Activated naive CD8-positive, alpha-beta T cell treated with anti-CD3 and anti-CD28 coated beads, Interleukin-2, amount 10 ng/mL, durations not matched to agents 7 days and 5 days (primary cell): ENCODE measurements around the gene CPNE6. TPM values are rescaled to one million over a fixed set of nuclear protein-coding genes. Genes with fewer than 3 reads are reported as not detected.

Source experiments
- ATAC-seq: fragments of 150-1000 bp; cut with Tn5 transposase; one replicate; pipeline ENCODE4 v1.10.0; 2021; ENCODE audit warnings: low read depth, moderate library complexity
- POLR2A ChIA-PET: fragments of 350-600 bp; sonication (Branson Sonifier 250); formaldehyde crosslinking; loops from one replicate; lab custom pipeline; 2021; ENCODE audit warnings: antibody characterized with exemption; lab: Charles Lee
- DNase-seq: peaks from one replicate; pipeline ENCODE4 v3.0.0; 2021
- H3K27ac Mint-ChIP-seq: one replicate; pipeline ENCODE4 v1.8.0; 2022; ENCODE audit warnings: mild to moderate bottlenecking, mixed read lengths
- H3K27me3 Mint-ChIP-seq: one replicate; pipeline ENCODE4 v1.8.0; 2022; ENCODE audit warnings: mild to moderate bottlenecking, moderate library complexity, mixed read lengths
- H3K36me3 Mint-ChIP-seq: one replicate; pipeline ENCODE4 v1.8.0; 2021; ENCODE audit warnings: mild to moderate bottlenecking, mixed read lengths
- H3K4me1 Mint-ChIP-seq: one replicate; pipeline ENCODE4 v1.8.0; 2021; ENCODE audit warnings: mixed read lengths
- H3K4me3 Mint-ChIP-seq: one replicate; pipeline ENCODE4 v1.8.0; 2022; ENCODE audit warnings: mild to moderate bottlenecking, moderate library complexity, mixed read lengths
- H3K9me3 Mint-ChIP-seq: one replicate; pipeline ENCODE4 v1.8.0; 2021; ENCODE audit warnings: mixed read lengths
- total RNA-seq, 2 experiments: library from RNA; stranded (reverse); gene quantifications; one replicate each; pipeline ENCODE4 v1.2.3, GENCODE V29; 2021

Gene CPNE6
- total RNA-seq, 2 experiments from 2014 or later: 0.14 TPM; not detected in 1

DNA sequence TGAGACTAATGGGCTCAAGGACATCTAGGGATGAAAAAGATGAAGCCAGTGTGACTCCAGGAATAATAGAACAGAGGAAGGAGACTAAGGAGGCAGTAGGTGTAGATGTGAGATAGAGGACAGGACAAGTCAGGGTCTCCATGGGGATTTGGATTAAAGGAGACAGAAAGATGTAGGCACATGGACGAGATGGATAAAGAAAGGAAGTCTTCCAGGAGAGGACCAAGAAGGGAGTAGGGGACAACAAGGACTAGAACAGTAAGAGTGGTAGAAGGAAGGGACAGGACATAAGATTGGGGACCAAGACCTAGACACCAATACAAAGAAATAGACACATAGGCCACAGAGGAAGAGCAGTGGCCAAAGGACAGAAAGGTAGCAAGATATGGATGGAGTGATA is 15.6 kb downstream of the CPNE6 start:
- POLR2A ChIA-PET: interaction anchor here (2.3 kb wide), 1 partner anchor 27 kb away, joined by 6 read pairs; the partner anchor contains the start of gene DCAF11
- Mint-ChIP-seq H3K27ac (peak overlapping the region; percentile 37), H3K27me3 (no peaks in the 10 kb centered on the region), H3K36me3 (no peaks in the 10 kb centered on the region), H3K4me1 (peaks cover 10% of the 10 kb centered on the region), H3K9me3 (no peaks in the 10 kb centered on the region), H3K4me3 (no peak overlapping the region)
- no peak for ATAC-seq
- no peak for DNase-seq

- Mint-ChIP-seq H3K27me3 (no peaks in the 10 kb centered on the region), H3K9me3 (no peaks in the 10 kb centered on the region), H3K27ac (no peak overlapping the region), H3K4me1 (peaks cover 14% of the 10 kb centered on the region), H3K4me3 (no peak overlapping the region), H3K36me3 (peaks cover 2% of the 10 kb centered on the region)
- no peak for DNase-seq
- no peak for ATAC-seq
- POLR2A ChIA-PET: interaction anchor here (1.2 kb wide), 1 partner anchor 26 kb away, joined by 4 read pairs; the partner anchor contains the start of genes DCAF11 and NRL
Observed at GRCh38 chr14:24088095-24088494, 16.7 kb downstream of the CPNE6 start.

DNA sequence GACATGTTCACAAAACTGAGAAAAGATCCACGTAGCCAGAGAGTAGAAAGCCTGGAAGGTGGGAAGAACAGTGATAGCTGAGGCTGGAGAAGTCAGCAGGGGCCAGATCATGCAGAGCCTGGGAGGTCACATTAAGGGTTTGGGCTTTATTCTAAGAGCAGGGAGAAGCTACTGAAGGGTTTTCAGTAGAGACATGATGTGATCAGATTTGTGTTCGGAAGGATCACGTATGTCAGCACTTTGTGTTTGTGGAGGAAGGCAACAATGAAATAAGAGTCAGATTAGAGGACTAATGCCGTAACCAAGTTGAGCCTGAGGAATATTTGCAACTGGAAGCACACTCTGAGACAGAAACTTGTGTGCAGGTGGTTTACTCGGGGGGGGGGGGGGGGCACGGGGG is 18.5 kb downstream of the CPNE6 start:
- Mint-ChIP-seq H3K27ac (no peak overlapping the region), H3K27me3 (no peaks in the 10 kb centered on the region), H3K4me1 (peaks cover 22% of the 10 kb centered on the region), H3K4me3 (no peak overlapping the region), H3K9me3 (no peaks in the 10 kb centered on the region), H3K36me3 (peaks cover 5% of the 10 kb centered on the region)
- POLR2A ChIA-PET: interaction anchor here (0.9 to 7.5 kb wide), 6 partner anchors 9 to 101 kb away, joined by 3 to 116 read pairs (median 6); partner anchors contain the start of genes DHRS4L2 and IRF9
- DNase-seq: no peak
- no peak for ATAC-seq

GRCh38 chr14:24092110-24092504 is 20.7 kb downstream of the CPNE6 start:
- DNase-seq (no peak), ATAC-seq (no peak)
- Mint-ChIP-seq H3K4me3 (no peak overlapping the region), H3K27ac (peak overlapping the region; percentile 97), H3K27me3 (no peaks in the 10 kb centered on the region), H3K9me3 (no peaks in the 10 kb centered on the region), H3K36me3 (peaks cover 20% of the 10 kb centered on the region), H3K4me1 (peaks cover 30% of the 10 kb centered on the region)
- POLR2A ChIA-PET: interaction anchor here (1.5 to 7.5 kb wide), 9 partner anchors 11 to 70 kb away, joined by 4 to 116 read pairs (median 13); partner anchors contain the start of genes DCAF11, EMC9, IRF9 and NRL

DNA sequence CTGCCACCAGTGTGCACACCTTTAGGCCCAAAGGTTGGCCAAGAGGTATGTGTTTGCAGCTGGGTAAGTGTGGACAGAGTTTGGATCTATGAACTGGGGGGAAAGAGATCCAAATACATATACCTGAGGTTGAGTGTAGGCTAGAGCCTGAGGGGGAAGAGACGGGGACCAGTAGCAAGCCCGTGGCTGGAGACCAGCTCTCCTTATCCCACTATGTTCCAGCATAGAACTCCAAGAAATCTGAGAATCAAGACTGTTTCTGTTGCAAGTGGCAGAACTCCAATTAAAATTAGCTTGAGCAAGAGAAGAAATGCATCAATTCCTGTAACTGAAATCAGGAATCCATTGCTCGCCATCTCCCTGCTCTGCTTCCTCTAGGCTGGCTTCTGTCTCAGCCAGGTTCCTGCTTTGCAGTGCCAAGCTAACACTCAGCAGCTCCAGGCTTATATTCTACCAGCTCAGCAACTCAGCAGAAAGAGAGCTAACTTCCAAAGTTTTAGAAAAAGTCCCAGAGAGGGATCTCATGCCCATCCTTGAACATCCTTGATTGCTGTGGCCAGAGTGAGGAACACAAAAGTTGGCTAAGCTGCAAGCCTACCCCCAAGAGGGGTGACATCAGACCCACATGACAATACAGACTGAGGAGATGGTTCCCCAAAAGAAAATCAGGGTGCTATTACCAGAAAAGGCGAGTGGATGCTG is 21.3 kb downstream of the CPNE6 start:
- ATAC-seq (no peak), DNase-seq (no peak)
- Mint-ChIP-seq H3K36me3 (peaks cover 20% of the 10 kb centered on the region), H3K9me3 (no peaks in the 10 kb centered on the region), H3K4me1 (peaks cover 29% of the 10 kb centered on the region), H3K27me3 (no peaks in the 10 kb centered on the region), H3K27ac (peak overlapping the region; percentile 97), H3K4me3 (peak overlapping the region; percentile 95)
- POLR2A ChIA-PET: interaction anchor here (1.4 to 7.5 kb wide), 10 partner anchors 10 to 149 kb away, joined by 3 to 116 read pairs (median 10); partner anchors contain the start of genes CARMIL3, DCAF11, EMC9 and IRF9

DNA sequence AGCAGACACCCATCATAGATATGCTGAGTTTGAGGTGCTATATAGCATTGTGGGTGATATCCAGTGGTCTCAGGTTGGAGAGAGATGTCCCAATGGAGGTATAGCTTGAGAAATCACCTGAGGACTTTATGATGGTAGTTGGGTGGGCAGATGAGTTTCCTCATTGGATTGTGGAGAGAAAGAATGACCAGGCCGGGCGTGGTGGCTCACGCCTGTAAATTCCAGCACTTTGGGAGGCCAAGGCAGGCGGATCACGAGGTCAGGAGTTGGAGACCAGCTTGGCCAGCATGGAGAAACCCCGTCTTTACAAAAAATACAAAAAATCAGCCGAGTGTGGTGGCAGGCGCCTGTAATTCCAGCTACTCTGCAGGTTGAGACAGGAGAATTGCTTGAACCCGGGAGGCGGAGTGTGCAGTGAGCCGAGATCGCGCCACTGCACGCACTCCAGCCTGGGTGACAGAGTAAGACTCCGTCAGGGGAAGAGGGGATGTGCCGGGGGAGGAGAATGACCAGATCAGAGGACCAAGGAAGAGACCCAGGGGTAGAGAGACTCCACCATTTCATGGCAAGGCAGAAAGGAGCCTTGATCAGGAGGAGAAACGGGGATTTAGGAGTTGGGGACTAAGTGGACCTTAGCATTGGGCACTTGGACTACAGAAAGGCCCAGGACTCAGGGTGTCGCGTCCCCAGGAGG is 22.0 kb downstream of the CPNE6 start:
- Mint-ChIP-seq H3K36me3 (peaks cover 20% of the 10 kb centered on the region), H3K27me3 (no peaks in the 10 kb centered on the region), H3K27ac (peak overlapping the region; percentile 97), H3K9me3 (no peaks in the 10 kb centered on the region), H3K4me1 (peaks cover 29% of the 10 kb centered on the region), H3K4me3 (peak overlapping the region; percentile 95)
- DNase-seq: no peak
- ATAC-seq: no peak
- POLR2A ChIA-PET: interaction anchor here (0.6 to 7.5 kb wide), 15 partner anchors 9 to 149 kb away, joined by 3 to 116 read pairs (median 6); partner anchors contain the start of genes CARMIL3, DCAF11, EMC9 and IRF9

DNA sequence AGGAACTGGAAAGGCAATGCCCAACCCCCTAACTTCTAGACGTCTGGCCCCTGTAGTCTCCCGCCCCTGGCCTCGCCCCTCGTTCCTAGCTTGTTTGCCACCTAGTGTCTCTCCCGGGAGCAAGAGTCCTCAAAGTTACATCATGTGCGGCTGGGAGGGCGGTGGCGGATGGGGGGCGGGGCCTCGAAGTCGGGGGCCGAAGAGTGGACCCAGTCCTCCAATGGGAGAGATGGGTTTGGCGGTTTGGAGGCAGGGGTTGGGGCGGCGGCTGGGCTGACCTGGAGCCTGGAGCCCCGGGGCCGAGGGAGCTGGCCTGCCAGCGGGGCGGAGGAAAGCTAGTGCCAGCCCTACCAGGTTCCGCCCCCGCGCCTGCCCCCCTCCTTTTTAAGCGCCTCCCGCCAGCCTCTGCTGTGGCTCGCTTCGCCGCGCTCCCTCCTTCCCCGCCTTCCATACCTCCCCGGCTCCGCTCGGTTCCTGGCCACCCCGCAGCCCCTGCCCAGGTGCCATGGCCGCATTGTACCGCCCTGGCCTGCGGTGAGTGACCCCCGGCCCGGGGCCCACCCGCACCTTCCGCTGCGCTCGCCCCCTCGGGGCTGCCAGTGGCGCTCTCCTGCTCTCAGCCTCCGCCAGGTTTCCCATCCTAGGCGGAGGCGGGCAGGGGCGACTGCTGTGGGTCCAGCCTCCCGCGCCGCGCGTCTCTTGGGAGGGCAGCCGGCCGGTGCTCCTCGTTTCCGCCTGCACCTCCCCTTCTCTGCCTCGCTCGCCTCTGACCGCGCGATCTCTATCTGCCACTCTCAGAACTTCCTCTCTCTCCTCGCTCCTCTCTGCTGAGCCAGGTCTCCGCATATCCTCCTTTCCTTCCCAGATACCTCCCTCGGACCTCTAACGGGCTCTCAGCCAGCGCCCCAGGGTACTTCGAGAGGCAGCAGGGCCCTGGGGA is 22.8 kb downstream of the CPNE6 start, which contains the start of gene PCK2:
PCK2 (plus strand) TSS at position 411 of the 940 bp plus-strand sequence; CDS start at position 506, 95 bp downstream.
- POLR2A ChIA-PET: interaction anchor here (0.6 to 7.5 kb wide), 25 partner anchors 8 to 336 kb away, joined by 3 to 116 read pairs (median 4); partner anchors contain the start of genes CARMIL3, CBLN3, DCAF11 and EMC9
- no peaks in the 10 kb centered on the region for H3K9me3 Mint-ChIP-seq
- peaks cover 20% of the 10 kb centered on the region for H3K36me3 Mint-ChIP-seq
- no peaks in the 10 kb centered on the region for H3K27me3 Mint-ChIP-seq
- peak within 1 kb of the TSS; percentile 95 for H3K4me3 Mint-ChIP-seq
- peak; percentile 77 for ATAC-seq
- H3K4me1 Mint-ChIP-seq: peaks cover 29% of the 10 kb centered on the region
- peak within 1 kb of the TSS; percentile 97 for H3K27ac Mint-ChIP-seq
- peak; percentile 83 for DNase-seq

GRCh38 chr14:24094841-24095270 is 23.5 kb downstream of the CPNE6 start:
- Mint-ChIP-seq H3K4me3 (peak overlapping the region; percentile 95), H3K27ac (peak overlapping the region; percentile 97), H3K9me3 (no peaks in the 10 kb centered on the region), H3K36me3 (peaks cover 24% of the 10 kb centered on the region), H3K27me3 (no peaks in the 10 kb centered on the region), H3K4me1 (peaks cover 29% of the 10 kb centered on the region)
- no peak for ATAC-seq
- DNase-seq: no peak
- POLR2A ChIA-PET: interaction anchor here (0.6 to 7.5 kb wide), 21 partner anchors 9 to 335 kb away, joined by 3 to 116 read pairs (median 4); partner anchors contain the start of genes CARMIL3, CBLN3, DCAF11 and IPO4

DNA sequence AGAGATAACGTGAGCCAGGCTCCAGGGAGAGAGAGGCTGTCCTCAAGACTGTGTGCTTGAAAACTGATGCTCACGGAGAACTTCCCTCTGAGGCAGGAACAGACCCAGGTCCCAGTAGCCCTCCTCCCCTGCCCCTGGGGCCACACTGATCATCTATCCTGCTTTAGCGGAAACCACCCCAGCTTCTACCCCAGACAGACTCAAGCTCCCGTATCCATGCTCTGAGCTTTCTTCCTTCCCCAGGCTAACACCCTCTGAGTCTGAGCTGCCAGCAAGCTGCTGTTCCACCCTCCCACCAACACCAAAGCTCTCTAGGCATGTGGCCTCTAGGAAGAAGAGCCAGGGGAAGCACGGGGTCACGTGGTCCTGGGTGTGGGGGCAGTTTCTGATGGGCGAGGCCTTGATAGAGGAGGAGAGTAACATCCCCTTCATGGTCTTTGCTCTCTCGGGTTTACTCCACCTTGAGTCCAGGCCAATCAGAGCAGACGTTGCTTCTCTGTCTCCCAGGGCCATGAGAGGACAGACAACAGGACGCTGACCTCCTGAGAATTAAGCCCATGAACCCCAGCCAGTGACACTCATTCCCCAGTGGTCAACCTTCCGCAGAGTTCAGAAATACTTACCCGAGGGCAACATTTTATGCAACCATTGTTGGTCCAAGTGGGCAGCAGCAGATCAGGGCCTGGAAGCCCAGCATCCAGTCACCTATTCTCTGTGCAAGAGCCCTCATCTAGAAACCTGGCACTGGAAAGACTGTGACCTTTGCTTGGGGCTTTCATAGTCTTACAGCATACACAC is 24.1 kb downstream of the CPNE6 start:
- ATAC-seq (peak; percentile 32), DNase-seq (peak; percentile 60)
- no peaks in the 10 kb centered on the region for H3K9me3 Mint-ChIP-seq
- H3K4me1 Mint-ChIP-seq: peaks cover 29% of the 10 kb centered on the region
- no peaks in the 10 kb centered on the region for H3K27me3 Mint-ChIP-seq
- peak overlapping the region; percentile 97 for H3K27ac Mint-ChIP-seq
- POLR2A ChIA-PET: interaction anchor here (0.6 to 7.5 kb wide), 20 partner anchors 8 to 334 kb away, joined by 3 to 116 read pairs (median 4); partner anchors contain the start of genes CARMIL3, CBLN3, DCAF11 and IPO4
- H3K4me3 Mint-ChIP-seq: peak overlapping the region; percentile 95
- peaks cover 28% of the 10 kb centered on the region for H3K36me3 Mint-ChIP-seq

DNA sequence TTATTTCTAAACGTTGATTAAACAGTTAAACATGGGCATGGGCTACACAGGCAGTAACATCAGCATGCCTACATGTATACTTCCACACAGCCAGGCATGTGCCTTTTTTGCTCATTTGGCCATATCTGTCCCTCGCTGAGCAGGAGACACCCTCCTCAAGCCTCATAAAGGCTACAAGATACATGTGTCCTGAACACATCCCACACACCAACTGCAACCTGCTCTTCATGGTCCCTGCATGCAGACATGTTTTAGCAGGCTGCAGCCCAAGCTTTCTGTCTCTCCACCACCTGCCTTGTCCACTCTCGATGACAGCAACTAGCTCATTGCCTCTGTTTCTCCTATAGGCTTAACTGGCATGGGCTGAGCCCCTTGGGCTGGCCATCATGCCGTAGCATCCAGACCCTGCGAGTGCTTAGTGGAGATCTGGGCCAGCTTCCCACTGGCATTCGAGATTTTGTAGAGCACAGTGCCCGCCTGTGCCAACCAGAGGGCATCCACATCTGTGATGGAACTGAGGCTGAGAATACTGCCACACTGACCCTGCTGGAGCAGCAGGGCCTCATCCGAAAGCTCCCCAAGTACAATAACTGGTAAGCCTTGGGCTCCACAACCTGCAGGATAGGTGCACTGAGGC is 25.3 kb downstream of the CPNE6 start:
- peaks cover 31% of the 10 kb centered on the region for H3K36me3 Mint-ChIP-seq
- POLR2A ChIA-PET: interaction anchor here (0.7 to 7.5 kb wide), 7 partner anchors 11 to 230 kb away, joined by 3 to 116 read pairs (median 37); partner anchors contain the start of genes DCAF11, NRL, PSME2 and RNF31
- H3K4me3 Mint-ChIP-seq: peak overlapping the region; percentile 44
- peaks cover 26% of the 10 kb centered on the region for H3K4me1 Mint-ChIP-seq
- no peaks in the 10 kb centered on the region for H3K27me3 Mint-ChIP-seq
- no peak for DNase-seq
- ATAC-seq: no peak
- peak overlapping the region; percentile 70 for H3K27ac Mint-ChIP-seq
- no peaks in the 10 kb centered on the region for H3K9me3 Mint-ChIP-seq
